BLaER1 treated with 17β-estradiol and CSF1 and Interleukin-3, amounts not matched to agents 10 nM and 100 nM (cell line): ENCODE results near the gene LRRC37B.
"Not testable (repeated sequence)": the region's sequence is repeated elsewhere in the genome, so short reads cannot be mapped to it uniquely, and the experiment has no call there.

Experiments used
- H3K27ac ChIP-seq, 11 experiments: shearing (Covaris generic); formaldehyde crosslinking; 2 replicates each; pipeline ENCODE4 v1.8.1; 2022
- H3K27me3 ChIP-seq, 11 experiments: shearing (Covaris generic); formaldehyde crosslinking; 2 replicates each; pipeline ENCODE4 v1.8.1; 2022
- H3K36me3 ChIP-seq, 11 experiments: shearing (Covaris generic); formaldehyde crosslinking; 2 replicates each; pipeline ENCODE4 v1.8.1; 2022
- H3K4me1 ChIP-seq, 10 experiments: shearing (Covaris generic); formaldehyde crosslinking; 2 replicates each; pipeline ENCODE4 v1.8.1; 2022
- H3K4me2 ChIP-seq, 11 experiments: shearing (Covaris generic); formaldehyde crosslinking; 2 replicates each; pipeline ENCODE4 v1.8.1; 2022
- H3K4me3 ChIP-seq, 10 experiments: shearing (Covaris generic); formaldehyde crosslinking; 2 replicates each; pipeline ENCODE4 v1.8.1; 2022
- H3K9ac ChIP-seq, 11 experiments: shearing (Covaris generic); formaldehyde crosslinking; 2 replicates each; pipeline ENCODE4 v1.8.1; 2022
- H3K9me3 ChIP-seq, 11 experiments: shearing (Covaris generic); formaldehyde crosslinking; replicated peaks in 1 of 11; 2 replicates each; pipeline ENCODE4 v1.8.1; 2022
- H4K20me1 ChIP-seq, 11 experiments: shearing (Covaris generic); formaldehyde crosslinking; 2 replicates each; pipeline ENCODE4 v1.8.1; 2022

LRRC37B gene

GRCh38 chr17:32066123-32066680, 59.0 kb downstream of the LRRC37B start:
- H3K27me3 ChIP-seq, H3K4me3 ChIP-seq: not testable (repeated sequence)
- H3K4me1 ChIP-seq: peaks cover 0 to 34% (median 10%) of the 10 kb centered on the region in 10 experiments; a peak in 16 of 20 replicates

GRCh38 chr17:32066863-32067642, 59.9 kb downstream of the LRRC37B start:
- Histone ChIP-seq H3K4me3 (peak overlapping the region in 1 of 10 experiments; percentile 42; a peak in 1 of 20 replicates), H3K4me2 (peak overlapping the region in 6 of 11 experiments; percentile 32 to 67 (median 48); a peak in 7 of 22 replicates), H3K9ac (peak overlapping the region in 3 of 11 experiments; percentile 38 to 46 (median 44); a peak in 2 of 22 replicates), H3K4me1 (peaks cover 0 to 34% (median 12%) of the 10 kb centered on the region in 10 experiments; a peak in 16 of 20 replicates), H3K27ac (peak overlapping the region in 9 of 11 experiments; percentile 40 to 65 (median 55); a peak in 13 of 22 replicates)
- H3K36me3 ChIP-seq, H3K27me3 ChIP-seq, H4K20me1 ChIP-seq, H3K9me3 ChIP-seq: not testable (repeated sequence)

More at GRCh38 chr17:32066123-32066680, 59.0 kb downstream of the LRRC37B start:
- not testable (repeated sequence) for H3K36me3 ChIP-seq, H3K9me3 ChIP-seq, H4K20me1 ChIP-seq
- Histone ChIP-seq H3K9ac (0 out of 22 replicates have a peak overlapping the region, but pooled peaks of 1 of the 11 experiments have one; percentile 17), H3K4me2 (peak overlapping the region in 8 of 11 experiments; percentile 28 to 67 (median 52); a peak in 12 of 22 replicates), H3K27ac (peak overlapping the region in 6 of 11 experiments; percentile 16 to 59 (median 41); a peak in 8 of 22 replicates)

- H3K36me3 ChIP-seq, H3K9ac ChIP-seq, H3K27ac ChIP-seq, H4K20me1 ChIP-seq, H3K4me3 ChIP-seq, H3K9me3 ChIP-seq, H3K27me3 ChIP-seq, H3K4me2 ChIP-seq: not testable (repeated sequence)
- peaks cover 0 to 24% (median 10%) of the 10 kb centered on the region in 10 experiments; a peak in 16 of 20 replicates for H3K4me1 ChIP-seq
Observed at GRCh38 chr17:32069067-32069466, 61.9 kb downstream of the LRRC37B start.

GRCh38 chr17:32071961-32072360, 64.8 kb downstream of the LRRC37B start:
- not testable (repeated sequence) for H4K20me1 ChIP-seq

GRCh38 chr17:32073131-32073530, 65.9 kb downstream of the LRRC37B start:
- not testable (repeated sequence) for H3K4me2 ChIP-seq, H3K27ac ChIP-seq, H3K4me3 ChIP-seq, H3K9ac ChIP-seq, H3K9me3 ChIP-seq, H3K27me3 ChIP-seq, H4K20me1 ChIP-seq, H3K4me1 ChIP-seq, H3K36me3 ChIP-seq

More at GRCh38 chr17:32071961-32072360, 64.8 kb downstream of the LRRC37B start:
- H3K9me3 ChIP-seq, H3K36me3 ChIP-seq, H3K4me3 ChIP-seq, H3K27me3 ChIP-seq, H3K9ac ChIP-seq, H3K4me1 ChIP-seq: not testable (repeated sequence)
- Histone ChIP-seq H3K27ac (peak overlapping the region in 2 of 11 experiments; percentile 38 to 43; a peak in 1 of 22 replicates), H3K4me2 (peak overlapping the region in 5 of 11 experiments; percentile 18 to 46 (median 26); a peak in 3 of 22 replicates)

- peak overlapping the region in 9 of 11 experiments; percentile 55 to 74 (median 64); a peak in 17 of 22 replicates for H3K27ac ChIP-seq
- H3K4me1 ChIP-seq: peaks cover 6 to 35% (median 21%) of the 10 kb centered on the region in 10 experiments; a peak in 18 of 20 replicates
- not testable (repeated sequence) for H3K36me3 ChIP-seq, H4K20me1 ChIP-seq, H3K9me3 ChIP-seq, H3K27me3 ChIP-seq
- H3K4me3 ChIP-seq: peak overlapping the region in 3 of 10 experiments; percentile 19 to 33 (median 21); a peak in 2 of 20 replicates
- peak overlapping the region; percentile 69 to 81 (median 75) for H3K4me2 ChIP-seq
- H3K9ac ChIP-seq: peak overlapping the region in 8 of 11 experiments; percentile 35 to 54 (median 46); a peak in 11 of 22 replicates
Observed at GRCh38 chr17:32079753-32080152, 72.6 kb downstream of the LRRC37B start.

- H3K36me3 ChIP-seq, H4K20me1 ChIP-seq, H3K27me3 ChIP-seq, H3K9me3 ChIP-seq: not testable (repeated sequence)
- Histone ChIP-seq H3K27ac (peak overlapping the region in 10 of 11 experiments; percentile 60 to 86 (median 81); a peak in 21 of 22 replicates), H3K4me1 (peaks cover 6 to 29% (median 22%) of the 10 kb centered on the region in 10 experiments; a peak in 18 of 20 replicates), H3K9ac (peak overlapping the region; percentile 53 to 77 (median 71); a peak in 21 of 22 replicates), H3K4me2 (peak overlapping the region; percentile 60 to 78 (median 67)), H3K4me3 (peak overlapping the region; percentile 38 to 61 (median 46); a peak in 19 of 20 replicates)
Observed at GRCh38 chr17:32083550-32083979, 76.4 kb downstream of the LRRC37B start.

GRCh38 chr17:32084003-32084941, 77.1 kb downstream of the LRRC37B start:
- not testable (repeated sequence) for H3K36me3 ChIP-seq, H3K9me3 ChIP-seq, H3K27me3 ChIP-seq, H4K20me1 ChIP-seq
- peaks cover 6 to 26% (median 22%) of the 10 kb centered on the region in 10 experiments; a peak in 18 of 20 replicates for H3K4me1 ChIP-seq
- H3K4me2 ChIP-seq: peak overlapping the region; percentile 60 to 78 (median 67); a peak in 18 of 22 replicates
- peak overlapping the region in 10 of 11 experiments; percentile 60 to 86 (median 81); a peak in 21 of 22 replicates for H3K27ac ChIP-seq
- H3K4me3 ChIP-seq: peak overlapping the region; percentile 38 to 61 (median 46); a peak in 19 of 20 replicates
- H3K9ac ChIP-seq: peak overlapping the region; percentile 53 to 77 (median 71); a peak in 21 of 22 replicates

GRCh38 chr17:32084942-32085829, 78.0 kb downstream of the LRRC37B start:
- not testable (repeated sequence) for H3K9me3 ChIP-seq, H3K27me3 ChIP-seq, H3K4me3 ChIP-seq, H4K20me1 ChIP-seq, H3K36me3 ChIP-seq
- H3K4me1 ChIP-seq: peaks cover 0 to 19% (median 16%) of the 10 kb centered on the region in 10 experiments; a peak in 15 of 20 replicates
- peak overlapping the region in 3 of 11 experiments; percentile 16 to 28 (median 16); a peak in 1 of 22 replicates for H3K27ac ChIP-seq
- peak overlapping the region in 1 of 11 experiments; percentile 26; a peak in 1 of 22 replicates for H3K9ac ChIP-seq
- peak overlapping the region in 8 of 11 experiments; percentile 5 to 42 (median 25); a peak in 9 of 22 replicates for H3K4me2 ChIP-seq

GRCh38 chr17:32086833-32087232, 79.7 kb downstream of the LRRC37B start:
- H4K20me1 ChIP-seq, H3K4me3 ChIP-seq: not testable (repeated sequence)

GRCh38 chr17:32092062-32092461, 84.9 kb downstream of the LRRC37B start:
- H3K9me3 ChIP-seq, H3K27ac ChIP-seq, H3K4me3 ChIP-seq: not testable (repeated sequence)

More at GRCh38 chr17:32086833-32087232, 79.7 kb downstream of the LRRC37B start:
- H3K27me3 ChIP-seq, H3K4me2 ChIP-seq, H3K9ac ChIP-seq, H3K36me3 ChIP-seq, H3K9me3 ChIP-seq, H3K27ac ChIP-seq: not testable (repeated sequence)
- H3K4me1 ChIP-seq: peaks cover 0 to 11% (median 7%) of the 10 kb centered on the region in 10 experiments; a peak in 6 of 20 replicates

More at GRCh38 chr17:32092062-32092461, 84.9 kb downstream of the LRRC37B start:
- not testable (repeated sequence) for H3K9ac ChIP-seq, H4K20me1 ChIP-seq, H3K4me2 ChIP-seq, H3K4me1 ChIP-seq, H3K36me3 ChIP-seq, H3K27me3 ChIP-seq
